BLaER1 (cell line): Measurements from ENCODE around the gene PPP2R1B.

Source experiments
- H3K27ac ChIP-seq: shearing (Covaris generic); formaldehyde crosslinking; 2 replicates; pipeline ENCODE4 v1.8.1; 2022
- H3K27me3 ChIP-seq: shearing (Covaris generic); formaldehyde crosslinking; 2 replicates; pipeline ENCODE4 v1.8.1; 2022
- H3K36me3 ChIP-seq: shearing (Covaris generic); formaldehyde crosslinking; 2 replicates; pipeline ENCODE4 v1.8.1; 2022
- H3K4me1 ChIP-seq: shearing (Covaris generic); formaldehyde crosslinking; 2 replicates; pipeline ENCODE4 v1.8.1; 2022
- H3K4me2 ChIP-seq: shearing (Covaris generic); formaldehyde crosslinking; 2 replicates; pipeline ENCODE4 v1.8.1; 2022
- H3K4me3 ChIP-seq: shearing (Covaris generic); formaldehyde crosslinking; 2 replicates; pipeline ENCODE4 v1.8.1; 2022
- H3K9ac ChIP-seq: shearing (Covaris generic); formaldehyde crosslinking; 2 replicates; pipeline ENCODE4 v1.8.1; 2022
- H3K9me3 ChIP-seq: shearing (Covaris generic); formaldehyde crosslinking; 2 replicates; pipeline ENCODE4 v1.8.1; 2022
- H4K20me1 ChIP-seq: shearing (Covaris generic); formaldehyde crosslinking; 2 replicates; pipeline ENCODE4 v1.8.1; 2022
- Cebpa-rat ChIP-seq: shearing (Covaris generic); IDR thresholded peaks from 2 replicates; pipeline ENCODE4 v1.8.1; 2022

The PPP2R1B gene

DNA sequence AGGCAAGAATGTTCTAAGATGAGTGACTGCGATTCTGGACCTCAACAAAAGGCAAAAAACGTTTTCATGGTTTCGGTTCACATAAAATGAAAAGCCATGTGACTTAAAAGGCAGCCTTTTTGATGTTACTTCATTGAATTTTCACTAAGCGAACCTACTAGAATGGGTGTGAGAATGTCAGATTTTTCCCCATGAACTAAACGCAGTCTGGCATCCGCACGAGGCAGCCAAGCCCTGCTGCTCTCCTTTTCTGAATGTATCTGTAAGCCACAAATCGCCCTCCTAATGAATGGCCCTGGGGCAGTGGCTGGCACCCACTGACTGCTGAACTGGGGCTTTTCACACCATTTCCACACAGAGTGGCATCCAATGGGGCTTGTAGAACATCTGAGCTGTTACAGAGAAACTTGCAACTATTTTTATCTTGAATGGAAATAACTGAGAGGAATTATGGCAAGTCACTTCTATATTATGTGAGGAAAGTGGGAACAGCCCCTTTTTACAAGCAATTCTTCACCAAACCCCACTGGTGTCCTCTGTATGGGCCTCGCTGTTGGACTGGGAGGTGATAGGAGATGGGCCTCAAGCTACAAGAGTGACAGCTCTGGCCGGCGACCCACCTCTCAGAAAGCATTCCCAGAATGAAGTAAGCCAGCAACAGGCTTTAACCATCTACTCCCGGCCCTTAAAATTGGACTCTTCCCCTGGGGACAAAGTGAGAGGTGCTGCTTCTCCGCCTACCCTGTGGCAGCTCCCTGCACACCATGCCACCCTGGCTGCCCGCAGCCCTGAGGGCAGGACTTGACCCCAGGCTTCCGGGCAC, 29.4 kb downstream of the PPP2R1B start:
- no peak overlapping the region for H3K4me3 ChIP-seq
- H3K36me3 ChIP-seq: peaks cover 69% of the 10 kb centered on the region
- H3K27ac ChIP-seq: no peak overlapping the region
- H3K9me3 ChIP-seq: no peaks in the 10 kb centered on the region
- TF ChIP-seq Cebpa-rat: no peak
- no peak overlapping the region for H3K4me2 ChIP-seq
- peaks cover 19% of the 10 kb centered on the region; the same call in 1 of the 2 replicates for H3K4me1 ChIP-seq
- H4K20me1 ChIP-seq: no peaks in the 10 kb centered on the region
- H3K27me3 ChIP-seq: no peaks in the 10 kb centered on the region
- H3K9ac ChIP-seq: no peak overlapping the region

DNA sequence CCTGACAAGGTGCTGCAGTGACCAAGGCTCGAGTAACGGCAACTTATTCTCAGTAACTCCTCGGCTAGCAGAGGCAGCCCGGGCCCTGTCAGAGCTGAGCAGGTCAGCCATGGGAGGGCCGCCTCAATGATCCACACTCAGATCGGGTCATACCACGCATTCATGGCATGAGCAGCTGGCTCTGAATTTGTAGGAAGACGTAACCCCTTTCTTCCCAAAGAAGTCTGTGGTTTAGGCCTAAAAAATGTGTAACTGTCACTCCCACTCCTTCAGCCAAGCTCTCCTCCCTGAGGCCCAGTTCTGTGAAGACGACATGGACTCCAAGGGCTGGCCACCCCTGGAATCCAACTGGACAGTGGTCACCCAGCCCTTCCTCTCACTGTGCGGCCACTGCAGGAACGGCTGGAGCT, 30.0 kb downstream of the PPP2R1B start:
- no peaks in the 10 kb centered on the region for H4K20me1 ChIP-seq
- peaks cover 62% of the 10 kb centered on the region for H3K36me3 ChIP-seq
- no peaks in the 10 kb centered on the region for H3K27me3 ChIP-seq
- no peak overlapping the region for H3K4me2 ChIP-seq
- no peaks in the 10 kb centered on the region for H3K9me3 ChIP-seq
- TF ChIP-seq Cebpa-rat: no peak
- H3K9ac ChIP-seq: no peak overlapping the region
- no peak overlapping the region for H3K4me3 ChIP-seq
- H3K4me1 ChIP-seq: peaks cover 19% of the 10 kb centered on the region; the same call in 1 of the 2 replicates
- H3K27ac ChIP-seq: 0 out of 2 replicates have a peak overlapping the region, but pooled peaks have one; percentile 19

GRCh38 chr11:111735262-111736116, 30.7 kb downstream of the PPP2R1B start:
- no peak for TF ChIP-seq Cebpa-rat
- Histone ChIP-seq H3K9ac (no peak overlapping the region), H4K20me1 (no peaks in the 10 kb centered on the region), H3K4me3 (no peak overlapping the region), H3K4me2 (peak overlapping the region; percentile 23; the same call in 1 of the 2 replicates), H3K9me3 (no peaks in the 10 kb centered on the region), H3K4me1 (peaks cover 19% of the 10 kb centered on the region; the same call in 1 of the 2 replicates), H3K36me3 (peaks cover 55% of the 10 kb centered on the region), H3K27ac (0 out of 2 replicates have a peak overlapping the region, but pooled peaks have one; percentile 19), H3K27me3 (no peaks in the 10 kb centered on the region)

DNA sequence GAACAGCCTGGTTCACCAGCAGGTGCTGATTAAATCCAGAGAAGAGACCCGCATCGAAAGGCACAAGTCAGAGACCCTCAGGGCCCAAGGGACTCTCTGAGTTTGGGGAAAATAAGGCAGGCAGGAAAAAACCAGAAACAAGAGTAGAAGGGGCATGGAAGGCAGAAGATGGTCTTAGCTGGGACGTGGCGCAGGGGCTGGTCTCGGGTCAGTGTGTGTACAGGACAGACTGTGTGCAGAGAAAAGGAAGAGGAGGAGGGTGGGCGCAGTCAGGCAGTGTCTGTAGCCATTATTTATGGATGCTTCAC, 31.3 kb downstream of the PPP2R1B start:
- Histone ChIP-seq H3K4me3 (no peak overlapping the region), H4K20me1 (no peaks in the 10 kb centered on the region), H3K27me3 (no peaks in the 10 kb centered on the region), H3K9me3 (no peaks in the 10 kb centered on the region), H3K27ac (no peak overlapping the region), H3K36me3 (peaks cover 49% of the 10 kb centered on the region), H3K4me2 (peak overlapping the region; percentile 23; the same call in 1 of the 2 replicates), H3K4me1 (peaks cover 19% of the 10 kb centered on the region; the same call in 1 of the 2 replicates), H3K9ac (no peak overlapping the region)
- TF ChIP-seq Cebpa-rat: no peak

GRCh38 chr11:111734101-111734953, 31.9 kb downstream of the PPP2R1B start:
- Histone ChIP-seq H4K20me1 (no peaks in the 10 kb centered on the region), H3K4me3 (no peak overlapping the region), H3K27ac (peak overlapping the region; percentile 6; the same call in 1 of the 2 replicates), H3K4me1 (peaks cover 19% of the 10 kb centered on the region; the same call in 1 of the 2 replicates), H3K27me3 (no peaks in the 10 kb centered on the region), H3K36me3 (peaks cover 49% of the 10 kb centered on the region), H3K9me3 (no peaks in the 10 kb centered on the region), H3K4me2 (no peak overlapping the region), H3K9ac (no peak overlapping the region)
- TF ChIP-seq Cebpa-rat: no peak

GRCh38 chr11:111733611-111734088, 32.5 kb downstream of the PPP2R1B start:
- H3K4me3 ChIP-seq: no peak overlapping the region

GRCh38 chr11:111733016-111733415, 33.2 kb downstream of the PPP2R1B start:
- H3K4me1 ChIP-seq: peaks cover 19% of the 10 kb centered on the region; the same call in 1 of the 2 replicates
- peaks cover 45% of the 10 kb centered on the region for H3K36me3 ChIP-seq
- no peaks in the 10 kb centered on the region for H3K27me3 ChIP-seq
- no peak overlapping the region for H3K4me2 ChIP-seq
- no peak overlapping the region for H3K27ac ChIP-seq
- no peak for TF ChIP-seq Cebpa-rat
- H3K9me3 ChIP-seq: no peaks in the 10 kb centered on the region
- H3K4me3 ChIP-seq: no peak overlapping the region
- no peak overlapping the region for H3K9ac ChIP-seq
- no peaks in the 10 kb centered on the region for H4K20me1 ChIP-seq

More at GRCh38 chr11:111733611-111734088, 32.5 kb downstream of the PPP2R1B start:
- Histone ChIP-seq H3K36me3 (peaks cover 47% of the 10 kb centered on the region), H3K27ac (peak overlapping the region; percentile 6; the same call in 1 of the 2 replicates), H3K9ac (0 out of 2 replicates have a peak overlapping the region, but pooled peaks have one; percentile 7), H3K9me3 (no peaks in the 10 kb centered on the region), H3K4me2 (no peak overlapping the region), H3K27me3 (no peaks in the 10 kb centered on the region), H3K4me1 (peaks cover 19% of the 10 kb centered on the region; the same call in 1 of the 2 replicates), H4K20me1 (no peaks in the 10 kb centered on the region)
- TF ChIP-seq Cebpa-rat: no peak

- no peak overlapping the region for H3K9ac ChIP-seq
- H3K4me1 ChIP-seq: peaks cover 19% of the 10 kb centered on the region; the same call in 1 of the 2 replicates
- no peaks in the 10 kb centered on the region for H3K27me3 ChIP-seq
- no peak overlapping the region for H3K4me2 ChIP-seq
- no peak overlapping the region for H3K27ac ChIP-seq
- TF ChIP-seq Cebpa-rat: no peak
- peaks cover 45% of the 10 kb centered on the region for H3K36me3 ChIP-seq
- H3K9me3 ChIP-seq: no peaks in the 10 kb centered on the region
- no peaks in the 10 kb centered on the region for H4K20me1 ChIP-seq
- H3K4me3 ChIP-seq: no peak overlapping the region
These were observed 34.4 kb downstream of the PPP2R1B start for GRCh38 chr11:111731821-111732220.
